Stimulated activated naive CD8-positive, alpha-beta T cell treated with anti-CD3 and anti-CD28 coated beads, Interleukin-15, Interleukin-2, amounts not matched to agents 100 ng/mL and 50 ng/mL, for 24 hours (primary cell): ENCODE data around the gene RET.

Experiments
- H3K27ac Mint-ChIP-seq: one replicate; pipeline ENCODE4 v1.8.0; 2021; ENCODE audit warnings: mild to moderate bottlenecking, mixed read lengths
- H3K27me3 Mint-ChIP-seq: one replicate; pipeline ENCODE4 v1.8.0; 2021; ENCODE audit warnings: mixed read lengths
- H3K36me3 Mint-ChIP-seq: one replicate; pipeline ENCODE4 v1.8.0; 2021; ENCODE audit warnings: low read depth, mixed read lengths
- H3K4me1 Mint-ChIP-seq: one replicate; pipeline ENCODE4 v1.8.0; 2021; ENCODE audit warnings: low read depth, mixed read lengths
- H3K4me3 Mint-ChIP-seq: one replicate; pipeline ENCODE4 v1.8.0; 2021; ENCODE audit warnings: mild to moderate bottlenecking, mixed read lengths
- H3K9me3 Mint-ChIP-seq: one replicate; pipeline ENCODE4 v1.8.0; 2021; ENCODE audit warnings: mixed read lengths

The RET gene

DNA sequence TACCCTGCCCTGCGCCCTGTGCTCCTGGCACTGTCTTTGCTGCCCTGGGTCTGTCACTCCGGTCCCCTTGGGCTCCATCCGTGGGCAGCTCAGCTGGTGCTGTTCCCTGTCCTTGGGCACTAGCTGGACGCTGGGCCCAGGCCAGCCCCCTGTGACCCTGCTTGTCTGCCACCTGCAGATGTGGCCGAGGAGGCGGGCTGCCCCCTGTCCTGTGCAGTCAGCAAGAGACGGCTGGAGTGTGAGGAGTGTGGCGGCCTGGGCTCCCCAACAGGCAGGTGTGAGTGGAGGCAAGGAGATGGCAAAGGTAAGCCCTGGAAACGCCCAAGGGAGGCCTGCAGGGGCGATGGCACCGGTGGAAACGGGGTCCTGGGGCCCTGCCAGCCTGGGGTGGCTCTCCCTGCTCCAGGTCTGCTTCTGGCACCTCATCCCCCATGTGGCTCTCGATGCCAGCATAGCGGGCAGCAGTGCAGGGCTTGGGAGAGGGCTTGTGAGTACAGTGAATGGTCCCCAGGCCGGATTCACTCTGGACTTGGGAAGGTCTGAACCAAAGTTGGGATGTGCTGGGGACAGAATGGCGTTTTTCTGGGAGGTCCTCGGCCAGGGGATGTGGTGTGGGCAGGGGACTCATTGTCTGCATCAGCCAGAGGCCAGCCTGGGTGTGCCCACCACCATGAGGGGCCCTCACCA, 35.2 kb downstream of the RET start:
- no peak overlapping the region for H3K27ac Mint-ChIP-seq
- no peaks in the 10 kb centered on the region for H3K36me3 Mint-ChIP-seq
- H3K9me3 Mint-ChIP-seq, result no peaks in the 10 kb centered on the region
- no peaks in the 10 kb centered on the region for H3K27me3 Mint-ChIP-seq
- H3K4me1 Mint-ChIP-seq, result no peaks in the 10 kb centered on the region
- no peak overlapping the region for H3K4me3 Mint-ChIP-seq

- no peaks in the 10 kb centered on the region for H3K27me3 Mint-ChIP-seq
- H3K9me3 Mint-ChIP-seq, result no peaks in the 10 kb centered on the region
- H3K36me3 Mint-ChIP-seq, result no peaks in the 10 kb centered on the region
- H3K4me3 Mint-ChIP-seq, result no peak overlapping the region
- H3K27ac Mint-ChIP-seq, result no peak overlapping the region
- H3K4me1 Mint-ChIP-seq, result no peaks in the 10 kb centered on the region
Measured at GRCh38 chr10:43112608-43112961, 35.7 kb downstream of the RET start.

GRCh38 chr10:43113201-43114087, 36.6 kb downstream of the RET start:
- H3K9me3 Mint-ChIP-seq, result no peaks in the 10 kb centered on the region
- no peaks in the 10 kb centered on the region for H3K4me1 Mint-ChIP-seq
- no peaks in the 10 kb centered on the region for H3K36me3 Mint-ChIP-seq
- H3K4me3 Mint-ChIP-seq, result no peak overlapping the region
- H3K27me3 Mint-ChIP-seq, result no peaks in the 10 kb centered on the region
- no peak overlapping the region for H3K27ac Mint-ChIP-seq

- no peaks in the 10 kb centered on the region for H3K36me3 Mint-ChIP-seq
- H3K4me3 Mint-ChIP-seq, result no peak overlapping the region
- H3K9me3 Mint-ChIP-seq, result no peaks in the 10 kb centered on the region
- no peaks in the 10 kb centered on the region for H3K4me1 Mint-ChIP-seq
- no peaks in the 10 kb centered on the region for H3K27me3 Mint-ChIP-seq
- H3K27ac Mint-ChIP-seq, result no peak overlapping the region
Measured at GRCh38 chr10:43114088-43114742, 37.3 kb downstream of the RET start.

GRCh38 chr10:43114743-43115611, 38.1 kb downstream of the RET start:
- no peaks in the 10 kb centered on the region for H3K27me3 Mint-ChIP-seq
- no peaks in the 10 kb centered on the region for H3K36me3 Mint-ChIP-seq
- no peak overlapping the region for H3K4me3 Mint-ChIP-seq
- no peaks in the 10 kb centered on the region for H3K4me1 Mint-ChIP-seq
- H3K27ac Mint-ChIP-seq, result no peak overlapping the region
- no peaks in the 10 kb centered on the region for H3K9me3 Mint-ChIP-seq

DNA sequence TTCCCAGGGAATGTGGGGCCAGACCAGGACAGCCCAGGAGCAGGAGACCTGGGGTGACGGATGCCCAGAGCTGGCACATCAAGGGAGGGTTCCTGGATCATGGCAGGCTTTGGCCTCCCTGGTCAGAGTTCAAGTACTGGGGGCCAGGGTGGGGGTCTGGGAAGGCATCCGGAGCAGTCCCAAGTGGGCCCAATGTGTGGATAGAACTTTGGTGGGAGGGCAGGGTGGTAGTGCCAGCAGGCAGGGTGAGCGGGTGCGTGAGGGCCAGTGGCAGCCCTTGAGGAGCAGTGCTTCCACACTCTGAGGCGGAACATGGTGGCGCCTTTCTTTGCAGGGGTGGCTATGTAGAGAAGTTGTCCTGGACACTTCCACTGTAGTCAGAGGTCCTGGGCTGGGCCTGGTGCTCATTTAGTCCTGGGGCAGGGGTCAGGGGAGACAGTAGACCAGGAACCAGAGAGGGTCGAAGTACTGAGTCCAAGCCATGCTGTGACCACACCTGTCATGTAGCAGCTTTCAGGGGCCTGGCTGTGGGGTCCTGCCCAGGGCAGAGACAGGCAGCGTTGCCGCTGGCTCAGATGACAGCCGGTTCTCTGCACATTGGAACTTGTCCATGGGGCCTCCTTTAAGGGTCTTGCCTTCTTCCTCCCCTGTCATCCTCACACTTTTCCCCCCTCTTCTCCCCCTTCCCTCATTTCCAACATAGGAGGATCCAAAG, 39.2 kb downstream of the RET start:
- no peak overlapping the region for H3K4me3 Mint-ChIP-seq
- peaks cover 9% of the 10 kb centered on the region for H3K4me1 Mint-ChIP-seq
- no peaks in the 10 kb centered on the region for H3K9me3 Mint-ChIP-seq
- no peaks in the 10 kb centered on the region for H3K36me3 Mint-ChIP-seq
- H3K27me3 Mint-ChIP-seq, result no peaks in the 10 kb centered on the region
- H3K27ac Mint-ChIP-seq, result no peak overlapping the region

- Mint-ChIP-seq H3K27ac (no peak overlapping the region), H3K36me3 (no peaks in the 10 kb centered on the region), H3K9me3 (no peaks in the 10 kb centered on the region), H3K4me3 (no peak overlapping the region), H3K4me1 (peaks cover 15% of the 10 kb centered on the region), H3K27me3 (no peaks in the 10 kb centered on the region)
Measured at GRCh38 chr10:43116596-43116995, 39.7 kb downstream of the RET start.

- Mint-ChIP-seq H3K27me3 (no peaks in the 10 kb centered on the region), H3K4me3 (no peak overlapping the region), H3K9me3 (no peaks in the 10 kb centered on the region), H3K36me3 (no peaks in the 10 kb centered on the region), H3K4me1 (peaks cover 21% of the 10 kb centered on the region), H3K27ac (no peak overlapping the region)
Measured at GRCh38 chr10:43117031-43117776, 40.3 kb downstream of the RET start.

DNA sequence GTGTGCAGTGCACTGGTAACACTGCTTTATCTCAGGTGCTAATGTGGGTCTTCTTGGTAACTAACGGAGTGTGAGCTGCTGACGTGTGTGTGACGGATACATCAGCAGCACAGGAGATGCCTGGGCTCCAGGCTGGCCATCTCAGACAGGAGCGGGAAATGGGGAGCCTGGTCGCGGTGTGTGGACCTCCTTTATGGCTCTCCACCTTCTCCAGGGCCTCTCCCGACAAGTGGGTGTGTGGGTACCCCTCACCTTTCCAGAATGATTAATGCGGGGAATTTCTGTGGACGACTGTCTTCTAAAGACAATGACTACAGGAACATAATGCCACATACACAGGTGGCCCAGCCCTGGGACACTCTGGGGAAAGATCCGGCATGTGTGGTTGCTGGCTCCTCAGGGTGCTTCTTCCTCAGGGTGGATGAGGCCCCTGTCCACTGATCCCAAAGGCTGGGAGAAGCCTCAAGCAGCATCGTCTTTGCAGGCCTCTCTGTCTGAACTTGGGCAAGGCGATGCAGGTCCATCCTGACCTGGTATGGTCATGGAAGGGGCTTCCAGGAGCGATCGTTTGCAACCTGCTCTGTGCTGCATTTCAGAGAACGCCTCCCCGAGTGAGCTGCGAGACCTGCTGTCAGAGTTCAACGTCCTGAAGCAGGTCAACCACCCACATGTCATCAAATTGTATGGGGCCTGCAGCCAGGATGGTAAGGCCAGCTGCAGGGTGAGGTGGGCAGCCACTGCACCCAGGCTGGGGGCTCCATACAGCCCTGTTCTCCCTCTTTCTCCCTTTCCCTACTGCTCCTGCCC, 41.1 kb downstream of the RET start:
- Mint-ChIP-seq H3K4me1 (peaks cover 24% of the 10 kb centered on the region), H3K36me3 (no peaks in the 10 kb centered on the region), H3K27me3 (no peaks in the 10 kb centered on the region), H3K9me3 (no peaks in the 10 kb centered on the region), H3K4me3 (no peak overlapping the region), H3K27ac (no peak overlapping the region)

DNA sequence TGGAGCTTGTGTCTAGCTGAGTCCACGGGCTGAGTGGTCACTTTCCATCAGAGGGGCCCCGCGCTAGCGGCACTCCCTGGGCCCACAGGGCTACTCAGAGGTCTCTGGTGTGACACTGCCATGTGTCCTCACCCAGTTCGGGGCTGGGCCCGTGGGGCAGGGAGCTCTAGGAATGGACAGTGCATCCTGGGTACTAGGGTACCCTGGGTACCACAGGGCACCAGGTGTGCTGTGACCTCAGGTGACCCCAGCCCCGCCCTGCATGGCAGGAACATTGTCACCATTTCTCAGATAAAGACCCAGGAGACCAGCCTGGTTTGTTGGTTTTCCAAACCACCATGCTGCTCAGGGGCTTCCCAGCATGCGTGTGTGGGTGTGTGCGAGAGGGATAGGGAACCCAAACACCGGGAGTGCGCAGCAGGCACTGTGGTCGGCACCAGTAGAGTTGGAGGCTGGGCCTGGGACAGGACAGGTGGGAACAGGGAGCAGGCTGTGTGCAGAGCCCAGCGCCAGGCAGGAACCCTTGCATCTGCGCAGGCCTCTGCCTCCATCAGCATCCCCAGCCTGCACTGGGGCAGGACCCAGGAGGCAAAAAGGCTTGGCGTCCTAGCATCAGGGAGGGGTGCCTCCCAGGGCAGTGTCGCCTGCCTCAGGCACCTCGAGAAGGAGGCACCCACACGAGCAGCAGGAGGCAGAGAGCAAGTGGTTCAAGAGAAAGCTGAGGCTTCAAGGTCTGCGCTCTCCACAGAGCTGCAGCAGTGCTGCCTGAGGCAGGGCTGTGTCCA, 42.0 kb downstream of the RET start:
- Mint-ChIP-seq H3K4me1 (peaks cover 24% of the 10 kb centered on the region), H3K27ac (no peak overlapping the region), H3K4me3 (no peak overlapping the region)

DNA sequence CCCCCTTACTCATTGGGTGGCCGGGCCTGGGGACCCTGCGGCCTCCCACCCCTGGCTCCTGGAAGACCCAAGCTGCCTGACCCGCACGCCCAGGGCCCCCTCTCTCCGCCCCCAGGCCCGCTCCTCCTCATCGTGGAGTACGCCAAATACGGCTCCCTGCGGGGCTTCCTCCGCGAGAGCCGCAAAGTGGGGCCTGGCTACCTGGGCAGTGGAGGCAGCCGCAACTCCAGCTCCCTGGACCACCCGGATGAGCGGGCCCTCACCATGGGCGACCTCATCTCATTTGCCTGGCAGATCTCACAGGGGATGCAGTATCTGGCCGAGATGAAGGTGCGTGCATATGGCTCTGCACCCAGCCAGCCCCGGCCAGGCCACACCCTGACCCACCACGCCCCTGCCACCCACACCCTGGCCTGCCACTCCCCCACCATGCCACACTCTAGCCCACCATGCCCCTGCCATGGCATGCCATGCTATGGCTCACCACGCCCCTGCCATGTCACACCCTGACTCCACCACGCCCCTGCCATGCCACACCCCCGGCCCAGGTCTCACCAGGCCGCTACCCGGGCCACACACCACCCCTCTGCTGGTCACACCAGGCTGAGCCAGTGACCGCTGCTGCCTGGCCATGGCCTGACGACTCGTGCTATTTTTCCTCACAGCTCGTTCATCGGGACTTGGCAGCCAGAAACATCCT, 42.7 kb downstream of the RET start:
- H3K4me1 Mint-ChIP-seq, result peaks cover 24% of the 10 kb centered on the region

More for the DNA sequence above, 42.0 kb downstream of the RET start:
- H3K36me3 Mint-ChIP-seq, result no peaks in the 10 kb centered on the region
- H3K9me3 Mint-ChIP-seq, result no peaks in the 10 kb centered on the region
- no peaks in the 10 kb centered on the region for H3K27me3 Mint-ChIP-seq

More for the DNA sequence above, 42.7 kb downstream of the RET start:
- Mint-ChIP-seq H3K36me3 (no peaks in the 10 kb centered on the region), H3K9me3 (no peaks in the 10 kb centered on the region), H3K27me3 (no peaks in the 10 kb centered on the region), H3K4me3 (no peak overlapping the region), H3K27ac (no peak overlapping the region)
